ENCODE measurements around the gene STEAP1.

DNA sequence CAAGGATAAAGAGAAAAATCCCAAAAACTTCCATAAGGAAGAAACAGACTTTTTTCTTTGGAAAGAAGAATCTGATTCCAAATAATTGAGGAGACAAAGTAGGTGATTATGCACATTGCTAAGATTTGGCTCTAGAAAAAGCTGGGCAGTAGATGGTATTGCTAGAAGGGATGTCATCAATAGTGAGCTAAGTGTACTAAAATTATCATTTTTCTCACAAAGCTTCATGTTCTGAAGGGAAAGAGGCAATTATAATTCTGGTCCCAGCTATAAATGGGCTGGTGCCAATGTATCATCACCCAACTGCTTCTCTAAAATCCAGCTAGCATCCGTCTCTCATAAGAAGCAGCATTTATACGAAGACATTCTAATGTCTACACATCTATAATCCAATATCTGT lies 23.9 kb downstream of the STEAP1 start:
- TF ChIP-seq NFYB (IDR thresholded peaks at IDR 0.05; ENCODE audit: extremely low read depth, insufficient read length) = no peak
- no peak for TF ChIP-seq CTCF (IDR thresholded peaks at IDR 0.05 in 2 of 3, conservative IDR thresholded peaks at IDR 0.05 in 1 of 3; ENCODE audit: insufficient read depth in 2 of 3, low read depth in 1 of 3, low read length in 3 of 3)
- TF ChIP-seq MXI1 (IDR thresholded peaks at IDR 0.05; ENCODE audit: low read depth, low read length) = no peak
- no peak for TF ChIP-seq POLR2A (conservative IDR thresholded peaks at IDR 0.05)
- TF ChIP-seq ZNF282 (CRISPR knock-in tag; IDR thresholded peaks at IDR 0.05) = no peak
- no peak for TF ChIP-seq POLR2AphosphoS5 (IDR thresholded peaks at IDR 0.05; ENCODE audit: control insufficient read depth, insufficient read depth, low read depth, low read length)
- no peak for TF ChIP-seq ZNF512 (tag; IDR thresholded peaks at IDR 0.05)
- TF ChIP-seq, protein P1, sequence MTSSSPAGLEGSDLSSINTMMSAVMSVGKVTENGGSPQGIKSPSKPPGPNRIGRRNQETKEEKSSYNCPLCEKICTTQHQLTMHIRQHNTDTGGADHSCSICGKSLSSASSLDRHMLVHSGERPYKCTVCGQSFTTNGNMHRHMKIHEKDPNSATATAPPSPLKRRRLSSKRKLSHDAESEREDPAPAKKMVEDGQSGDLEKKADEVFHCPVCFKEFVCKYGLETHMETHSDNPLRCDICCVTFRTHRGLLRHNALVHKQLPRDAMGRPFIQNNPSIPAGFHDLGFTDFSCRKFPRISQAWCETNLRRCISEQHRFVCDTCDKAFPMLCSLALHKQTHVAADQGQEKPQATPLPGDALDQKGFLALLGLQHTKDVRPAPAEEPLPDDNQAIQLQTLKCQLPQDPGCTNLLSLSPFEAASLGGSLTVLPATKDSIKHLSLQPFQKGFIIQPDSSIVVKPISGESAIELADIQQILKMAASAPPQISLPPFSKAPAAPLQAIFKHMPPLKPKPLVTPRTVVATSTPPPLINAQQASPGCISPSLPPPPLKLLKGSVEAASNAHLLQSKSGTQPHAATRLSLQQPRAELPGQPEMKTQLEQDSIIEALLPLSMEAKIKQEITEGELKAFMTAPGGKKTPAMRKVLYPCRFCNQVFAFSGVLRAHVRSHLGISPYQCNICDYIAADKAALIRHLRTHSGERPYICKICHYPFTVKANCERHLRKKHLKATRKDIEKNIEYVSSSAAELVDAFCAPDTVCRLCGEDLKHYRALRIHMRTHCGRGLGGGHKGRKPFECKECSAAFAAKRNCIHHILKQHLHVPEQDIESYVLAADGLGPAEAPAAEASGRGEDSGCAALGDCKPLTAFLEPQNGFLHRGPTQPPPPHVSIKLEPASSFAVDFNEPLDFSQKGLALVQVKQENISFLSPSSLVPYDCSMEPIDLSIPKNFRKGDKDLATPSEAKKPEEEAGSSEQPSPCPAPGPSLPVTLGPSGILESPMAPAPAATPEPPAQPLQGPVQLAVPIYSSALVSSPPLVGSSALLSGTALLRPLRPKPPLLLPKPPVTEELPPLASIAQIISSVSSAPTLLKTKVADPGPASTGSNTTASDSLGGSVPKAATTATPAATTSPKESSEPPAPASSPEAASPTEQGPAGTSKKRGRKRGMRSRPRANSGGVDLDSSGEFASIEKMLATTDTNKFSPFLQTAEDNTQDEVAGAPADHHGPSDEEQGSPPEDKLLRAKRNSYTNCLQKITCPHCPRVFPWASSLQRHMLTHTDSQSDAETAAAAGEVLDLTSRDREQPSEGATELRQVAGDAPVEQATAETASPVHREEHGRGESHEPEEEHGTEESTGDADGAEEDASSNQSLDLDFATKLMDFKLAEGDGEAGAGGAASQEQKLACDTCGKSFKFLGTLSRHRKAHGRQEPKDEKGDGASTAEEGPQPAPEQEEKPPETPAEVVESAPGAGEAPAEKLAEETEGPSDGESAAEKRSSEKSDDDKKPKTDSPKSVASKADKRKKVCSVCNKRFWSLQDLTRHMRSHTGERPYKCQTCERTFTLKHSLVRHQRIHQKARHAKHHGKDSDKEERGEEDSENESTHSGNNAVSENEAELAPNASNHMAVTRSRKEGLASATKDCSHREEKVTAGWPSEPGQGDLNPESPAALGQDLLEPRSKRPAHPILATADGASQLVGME (CRISPR knock-in tag; IDR thresholded peaks at IDR 0.05) = no peak
- TF ChIP-seq FOXA1 (IDR thresholded peaks at IDR 0.05; ENCODE audit: borderline replicate concordance) = no peak
- no peak for TF ChIP-seq ZNF274 (IDR thresholded peaks at IDR 0.05; ENCODE audit: borderline replicate concordance, low read depth, low read length)
- TF ChIP-seq POU5F1 (IDR thresholded peaks at IDR 0.05; ENCODE audit: borderline replicate concordance, low read depth, low read length, partially characterized antibody) = no peak
- TF ChIP-seq U2AF2 (optimal IDR thresholded peaks at IDR 0.05; ENCODE audit: low read depth, low read length) = no peak
